H9 (cell line): ENCODE data around the gene MKNK2. TPM values are rescaled to one million over a fixed set of nuclear protein-coding genes. Genes with fewer than 3 reads are reported as not detected.

Experiments used
- DNase-seq: peaks from one replicate; pipeline ENCODE4 v3.0.0-alpha.2; 2017
- H2AFZ ChIP-seq: one replicate; pipeline ENCODE4 v1.6.1; 2013; ENCODE audit warnings: mild to moderate bottlenecking, low read length, control low read depth, moderate library complexity
- H2AK5ac ChIP-seq: 2 replicates; pipeline ENCODE4 v1.6.1; 2013; ENCODE audit warnings: low read length, control low read depth, mixed read lengths; ENCODE audit not compliant: insufficient read length
- H2BK120ac ChIP-seq: one replicate; pipeline ENCODE4 v1.6.1; 2013; ENCODE audit warnings: low read depth, mild to moderate bottlenecking, low read length, control low read depth, inconsistent platforms; ENCODE audit not compliant: poor library complexity, severe bottlenecking
- H2BK12ac ChIP-seq: 2 replicates; pipeline ENCODE4 v1.6.1; 2013; ENCODE audit warnings: low read length, control low read depth, mixed read lengths, low read depth; ENCODE audit not compliant: insufficient read length
- H2BK15ac ChIP-seq: 2 replicates; pipeline ENCODE4 v1.6.1; 2013; ENCODE audit warnings: low read depth, low read length, control low read depth
- H2BK20ac ChIP-seq: one replicate; pipeline ENCODE4 v1.6.1; 2013; ENCODE audit warnings: low read depth, mild to moderate bottlenecking, low read length, control low read depth, inconsistent platforms; ENCODE audit not compliant: poor library complexity, severe bottlenecking
- H2BK5ac ChIP-seq: 2 replicates; pipeline ENCODE4 v1.6.1; 2013; ENCODE audit warnings: low read length, control low read depth, mixed read lengths; ENCODE audit not compliant: insufficient read length
- H3K14ac ChIP-seq: 2 replicates; pipeline ENCODE4 v1.6.1; 2013; ENCODE audit warnings: low read length, control low read depth; ENCODE audit not compliant: insufficient read depth
- H3K18ac ChIP-seq: 2 replicates; pipeline ENCODE4 v1.6.1; 2013; ENCODE audit warnings: low read depth, mild to moderate bottlenecking, mixed read lengths, low read length, control low read depth; ENCODE audit not compliant: insufficient read length
- H3K23ac ChIP-seq: 2 replicates; pipeline ENCODE4 v1.6.1; 2013; ENCODE audit warnings: low read length, control low read depth, mixed read lengths, low read depth; ENCODE audit not compliant: insufficient read length
- H3K23me2 ChIP-seq: 2 replicates; pipeline ENCODE4 v1.6.1; 2013; ENCODE audit warnings: low read depth, mild to moderate bottlenecking, mixed read lengths, low read length, control low read depth; ENCODE audit not compliant: insufficient read length, poor library complexity, severe bottlenecking
- H3K27ac ChIP-seq: 2 replicates; pipeline ENCODE4 v1.5.1; 2013; ENCODE audit warnings: low read length, control low read depth, mixed read lengths, low read depth; ENCODE audit not compliant: insufficient read length
- H3K27me3 ChIP-seq: 2 replicates; pipeline ENCODE4 v1.6.1; 2013; ENCODE audit warnings: low read length, control low read depth, inconsistent platforms; ENCODE audit not compliant: insufficient read depth
- H3K4ac ChIP-seq: 2 replicates; pipeline ENCODE4 v1.6.1; 2013; ENCODE audit warnings: low read depth, mild to moderate bottlenecking, control low read depth, inconsistent platforms, low read length, moderate library complexity
- H3K4me1 ChIP-seq: 2 replicates; pipeline ENCODE4 v1.6.1; 2013; ENCODE audit warnings: low read length, control low read depth, inconsistent platforms; ENCODE audit not compliant: insufficient read depth
- H3K4me2 ChIP-seq: 2 replicates; pipeline ENCODE4 v1.6.1; 2013; ENCODE audit warnings: low read length, control low read depth, mixed read lengths; ENCODE audit not compliant: insufficient read length, insufficient read depth
- H3K56ac ChIP-seq: 2 replicates; pipeline ENCODE4 v1.6.1; 2013; ENCODE audit warnings: low read depth, mild to moderate bottlenecking, mixed read lengths, low read length, control low read depth; ENCODE audit not compliant: insufficient read length
- H3K79me1 ChIP-seq: 2 replicates; pipeline ENCODE4 v1.6.1; 2013; ENCODE audit warnings: low read depth, mild to moderate bottlenecking, moderate library complexity, low read length, control low read depth, inconsistent platforms; ENCODE audit not compliant: insufficient read depth, poor library complexity, severe bottlenecking
- H3K79me2 ChIP-seq: 2 replicates; pipeline ENCODE4 v1.6.1; 2013; ENCODE audit warnings: low read length, control low read depth, inconsistent platforms; ENCODE audit not compliant: insufficient read depth
- H3K9ac ChIP-seq: 2 replicates; pipeline ENCODE4 v1.6.1; 2013; ENCODE audit warnings: low read length, control low read depth, mixed read lengths; ENCODE audit not compliant: insufficient read length; ENCODE audit errors: extremely low read depth
- H3K9me3 ChIP-seq: one replicate; pipeline ENCODE4 v1.6.1; 2013; ENCODE audit warnings: low read depth, low read length, inconsistent platforms; ENCODE audit not compliant: control insufficient read depth
- H3T11ph ChIP-seq: one replicate; pipeline ENCODE4 v1.6.1; 2013; ENCODE audit warnings: mild to moderate bottlenecking, low read length, control low read depth, inconsistent platforms
- H4K20me1 ChIP-seq: one replicate; pipeline ENCODE4 v1.6.1; 2013; ENCODE audit not compliant: control insufficient read depth, insufficient read length, insufficient read depth
- H4K5ac ChIP-seq: 2 replicates; pipeline ENCODE4 v1.6.1; 2013; ENCODE audit warnings: low read depth, mild to moderate bottlenecking, mixed read lengths, low read length, control low read depth; ENCODE audit not compliant: insufficient read length
- H4K8ac ChIP-seq: replicated peaks from 2 replicates; pipeline ENCODE4 v1.6.1; 2013; ENCODE audit warnings: low read length, control low read depth, mixed read lengths, low read depth; ENCODE audit not compliant: insufficient read length
- H4K91ac ChIP-seq: 2 replicates; pipeline ENCODE4 v1.6.1; 2013; ENCODE audit warnings: low read depth, mild to moderate bottlenecking, moderate library complexity, mixed read lengths, low read length, control low read depth; ENCODE audit not compliant: insufficient read length
- H3K27ac Mint-ChIP-seq, 3 experiments: 2 replicates in 2 of 3; 3 replicates in 1 of 3; pipeline ENCODE4 v1.8.0; 2020 to 2021; ENCODE audit warnings: mixed read lengths in 3 of 3, mild to moderate bottlenecking in 1 of 3, moderate library complexity in 1 of 3
- H3K27me3 Mint-ChIP-seq: 2 replicates; pipeline ENCODE4 v1.8.0; 2021; ENCODE audit warnings: low read depth, mild to moderate bottlenecking, moderate library complexity, mixed read lengths
- H3K36me3 Mint-ChIP-seq, 3 experiments: 2 replicates in 2 of 3; 3 replicates in 1 of 3; pipeline ENCODE4 v1.8.0; 2020 to 2021; ENCODE audit warnings: low read depth in 3 of 3, mixed read lengths in 3 of 3; ENCODE audit not compliant: insufficient read depth in 1 of 3
- H3K4me1 Mint-ChIP-seq, 2 experiments: 2 replicates each; pipeline ENCODE4 v1.8.0; 2020; ENCODE audit warnings: mixed read lengths in 2 of 2
- H3K4me3 Mint-ChIP-seq, 2 experiments: 2 replicates in 1 of 2; 3 replicates in 1 of 2; pipeline ENCODE4 v1.8.0; 2020 to 2021; ENCODE audit warnings: mild to moderate bottlenecking in 2 of 2, mixed read lengths in 2 of 2, moderate library complexity in 1 of 2
- H3K9me3 Mint-ChIP-seq, 2 experiments: 2 replicates in 1 of 2; 3 replicates in 1 of 2; pipeline ENCODE4 v1.8.0; 2020; ENCODE audit warnings: mild to moderate bottlenecking in 2 of 2, mixed read lengths in 2 of 2, moderate library complexity in 1 of 2
- WGBS: extraction: QIAGEN DNeasy Blood & Tissue Kit; methylation state at CpG from one replicate; pipeline ENCODE4 v1.1.7; 2013; ENCODE audit warnings: missing lambda C conversion rate, low lambda C conversion rate, mixed read lengths; ENCODE audit not compliant: insufficient read length; ENCODE audit errors: extremely low coverage; 5-methylcytosine and 5-hydroxymethylcytosine counted together
- total RNA-seq: library from RNA; stranded (reverse); gene quantifications from 2 replicates; pipeline ENCODE4 v1.2.1, GENCODE V29; 2021
- TF ChIP-seq, protein P1 (sequence below): fragments of 200-600 bp; sonication (generic); conservative IDR thresholded peaks from 3 replicates; pipeline ENCODE4 v1.8.0; 2021; ENCODE audit warnings: antibody characterized with exemption, mild to moderate bottlenecking

MKNK2 gene
- total RNA-seq, 1 experiment from 2014 or later = 153 TPM

DNA sequence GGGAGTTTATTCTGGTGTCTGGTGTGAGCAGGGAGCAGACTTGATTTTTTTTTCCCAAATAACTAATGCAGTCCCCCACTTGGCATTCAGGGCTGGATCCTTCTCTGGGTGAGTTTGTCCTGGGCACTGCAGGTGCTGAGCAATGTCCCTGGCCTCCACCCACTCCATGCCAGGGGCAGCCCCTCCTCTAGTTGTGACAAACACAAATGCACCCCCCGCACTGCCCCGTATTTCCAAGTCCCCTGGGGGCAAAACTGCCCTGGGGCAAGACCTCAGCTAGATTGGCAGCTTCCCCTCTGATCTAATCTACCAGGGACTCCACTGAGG is 38.6 kb upstream of the MKNK2 start:
- no peak overlapping the region for H2AK5ac ChIP-seq
- no peaks in the 10 kb centered on the region; a peak in 1 of 7 replicates for H3K36me3 Mint-ChIP-seq
- H4K20me1 ChIP-seq = no peaks in the 10 kb centered on the region
- no peaks in the 10 kb centered on the region; the same call in 1 of the 2 replicates for H3K27me3 Mint-ChIP-seq
- H3K18ac ChIP-seq = no peak overlapping the region
- H3K4ac ChIP-seq = no peak overlapping the region; the same call in 1 of the 2 replicates
- H2BK20ac ChIP-seq = no peak overlapping the region
- H2BK5ac ChIP-seq = no peak overlapping the region
- no peaks in the 10 kb centered on the region for H3K9me3 Mint-ChIP-seq
- no peaks in the 10 kb centered on the region for H3K27me3 ChIP-seq
- no peaks in the 10 kb centered on the region for H3K9me3 ChIP-seq
- no peak overlapping the region for H3K4me3 Mint-ChIP-seq
- no peak overlapping the region for H3K4me2 ChIP-seq
- no peak overlapping the region for H3K14ac ChIP-seq
- no peak overlapping the region for H3K23ac ChIP-seq
- H3K4me1 Mint-ChIP-seq = peaks cover 23 to 25% of the 10 kb centered on the region in 2 experiments
- H3K56ac ChIP-seq = no peak overlapping the region
- H4K8ac ChIP-seq = no peak overlapping the region
- H4K91ac ChIP-seq = no peak overlapping the region
- no peaks in the 10 kb centered on the region for H3K79me2 ChIP-seq
- no peak overlapping the region for H2BK15ac ChIP-seq
- no peak overlapping the region for H3T11ph ChIP-seq
- H3K9ac ChIP-seq = no peak overlapping the region
- H3K4me1 ChIP-seq = no peaks in the 10 kb centered on the region
- no peak overlapping the region for H2AFZ ChIP-seq
- no peak for DNase-seq
- H3K23me2 ChIP-seq = no peaks in the 10 kb centered on the region
- TF ChIP-seq, protein P1, sequence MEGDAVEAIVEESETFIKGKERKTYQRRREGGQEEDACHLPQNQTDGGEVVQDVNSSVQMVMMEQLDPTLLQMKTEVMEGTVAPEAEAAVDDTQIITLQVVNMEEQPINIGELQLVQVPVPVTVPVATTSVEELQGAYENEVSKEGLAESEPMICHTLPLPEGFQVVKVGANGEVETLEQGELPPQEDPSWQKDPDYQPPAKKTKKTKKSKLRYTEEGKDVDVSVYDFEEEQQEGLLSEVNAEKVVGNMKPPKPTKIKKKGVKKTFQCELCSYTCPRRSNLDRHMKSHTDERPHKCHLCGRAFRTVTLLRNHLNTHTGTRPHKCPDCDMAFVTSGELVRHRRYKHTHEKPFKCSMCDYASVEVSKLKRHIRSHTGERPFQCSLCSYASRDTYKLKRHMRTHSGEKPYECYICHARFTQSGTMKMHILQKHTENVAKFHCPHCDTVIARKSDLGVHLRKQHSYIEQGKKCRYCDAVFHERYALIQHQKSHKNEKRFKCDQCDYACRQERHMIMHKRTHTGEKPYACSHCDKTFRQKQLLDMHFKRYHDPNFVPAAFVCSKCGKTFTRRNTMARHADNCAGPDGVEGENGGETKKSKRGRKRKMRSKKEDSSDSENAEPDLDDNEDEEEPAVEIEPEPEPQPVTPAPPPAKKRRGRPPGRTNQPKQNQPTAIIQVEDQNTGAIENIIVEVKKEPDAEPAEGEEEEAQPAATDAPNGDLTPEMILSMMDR = no peak
- no peaks in the 10 kb centered on the region for H3K79me1 ChIP-seq
- no peak overlapping the region for H3K27ac ChIP-seq
- H2BK12ac ChIP-seq = no peak overlapping the region
- WGBS = no CpG with 5 or more reads among the region's 2 CpGs
- no peak overlapping the region for H4K5ac ChIP-seq
- no peak overlapping the region for H2BK120ac ChIP-seq
- peak overlapping the region; percentile 52 to 78 (median 64); a peak in 4 of 7 replicates for H3K27ac Mint-ChIP-seq
